Mesodermal cell (in vitro differentiated cells): Measurements from ENCODE around the gene WDR45B.

Experiments used
- H3K27ac ChIP-seq: 2 replicates; pipeline ENCODE4 v1.7.0; 2013; ENCODE audit warnings: mild to moderate bottlenecking, low read depth, low read length, moderate library complexity; ENCODE audit not compliant: severe bottlenecking
- H3K36me3 ChIP-seq: 2 replicates; pipeline ENCODE4 v1.7.1; 2013; ENCODE audit warnings: mild to moderate bottlenecking, low read length, moderate library complexity; ENCODE audit not compliant: control insufficient read depth, insufficient read depth
- H3K4me1 ChIP-seq: one replicate; pipeline ENCODE4 v1.7.1; 2013; ENCODE audit warnings: mild to moderate bottlenecking, low read length; ENCODE audit not compliant: insufficient read depth, control insufficient read depth, poor library complexity, severe bottlenecking
- H3K4me3 ChIP-seq: 2 replicates; pipeline ENCODE4 v1.7.0; 2013; ENCODE audit warnings: low read length, control low read depth, mild to moderate bottlenecking; ENCODE audit not compliant: insufficient read depth, poor library complexity, severe bottlenecking; ENCODE audit errors: extremely low read depth
- H3K9me3 ChIP-seq: 2 replicates; pipeline ENCODE4 v1.7.1; 2013; ENCODE audit warnings: mild to moderate bottlenecking, low read length, moderate library complexity; ENCODE audit not compliant: control insufficient read depth
- WGBS, 2 experiments: methylation state at CpG; one replicate each; pipeline ENCODE4 v1.1.5; 2013; ENCODE audit warnings: missing lambda C conversion rate in 2 of 2; ENCODE audit not compliant: insufficient coverage in 2 of 2; 5-methylcytosine and 5-hydroxymethylcytosine counted together

The WDR45B gene

GRCh38 chr17:82598256-82599119 lies 49.8 kb downstream of the WDR45B start:
- Histone ChIP-seq H3K27ac (peak overlapping the region; percentile 41), H3K36me3 (peaks cover 94% of the 10 kb centered on the region), H3K4me3 (no peak overlapping the region), H3K9me3 (no peaks in the 10 kb centered on the region), H3K4me1 (peaks cover 11% of the 10 kb centered on the region)
- WGBS, 2 experiments, result 95% methylated on average over 21 to 23 of the region's 23 CpGs

- Histone ChIP-seq H3K36me3 (peaks cover 84% of the 10 kb centered on the region), H3K4me1 (peaks cover 17% of the 10 kb centered on the region), H3K9me3 (no peaks in the 10 kb centered on the region), H3K4me3 (no peak overlapping the region), H3K27ac (no peak overlapping the region)
- WGBS, 2 experiments, result 94 to 96% methylated on average over 28 to 29 of the region's 33 CpGs
These were observed 51.2 kb downstream of the WDR45B start for GRCh38 chr17:82596837-82597672.

- WGBS, 2 experiments, result 92 to 93% methylated on average over 13 to 14 of the region's 16 CpGs
- Histone ChIP-seq H3K9me3 (no peaks in the 10 kb centered on the region), H3K4me1 (peaks cover 14% of the 10 kb centered on the region), H3K4me3 (no peak overlapping the region), H3K36me3 (peaks cover 82% of the 10 kb centered on the region), H3K27ac (no peak overlapping the region)
These were observed 51.9 kb downstream of the WDR45B start for GRCh38 chr17:82596296-82596695.

GRCh38 chr17:82595893-82596292 lies 52.4 kb downstream of the WDR45B start:
- Histone ChIP-seq H3K4me3 (no peak overlapping the region), H3K36me3 (peaks cover 82% of the 10 kb centered on the region), H3K9me3 (no peaks in the 10 kb centered on the region), H3K27ac (no peak overlapping the region), H3K4me1 (peaks cover 14% of the 10 kb centered on the region)
- 96 to 99% methylated on average over 17 to 21 of the region's 21 CpGs for WGBS, 2 experiments

- Histone ChIP-seq H3K9me3 (no peaks in the 10 kb centered on the region), H3K27ac (no peak overlapping the region), H3K4me1 (peaks cover 14% of the 10 kb centered on the region), H3K4me3 (no peak overlapping the region), H3K36me3 (peaks cover 75% of the 10 kb centered on the region)
- 96 to 97% methylated on average over 10 to 11 of the region's 11 CpGs for WGBS, 2 experiments
These were observed 53.7 kb downstream of the WDR45B start for GRCh38 chr17:82594571-82594970.

GRCh38 chr17:82593590-82594087 lies 54.6 kb downstream of the WDR45B start:
- peak overlapping the region; percentile 59 for H3K27ac ChIP-seq
- peaks cover 72% of the 10 kb centered on the region for H3K36me3 ChIP-seq
- 86 to 88% methylated on average over 29 of the region's 29 CpGs for WGBS, 2 experiments
- peaks cover 14% of the 10 kb centered on the region for H3K4me1 ChIP-seq
- no peaks in the 10 kb centered on the region for H3K9me3 ChIP-seq
- peak overlapping the region; percentile 18 for H3K4me3 ChIP-seq

GRCh38 chr17:82592767-82593589 lies 55.3 kb downstream of the WDR45B start:
- Histone ChIP-seq H3K36me3 (peaks cover 73% of the 10 kb centered on the region), H3K27ac (peak overlapping the region; percentile 62), H3K9me3 (no peaks in the 10 kb centered on the region), H3K4me3 (peak overlapping the region; percentile 18), H3K4me1 (peaks cover 11% of the 10 kb centered on the region)
- 42 to 48% methylated on average over 28 of the region's 29 CpGs for WGBS, 2 experiments

GRCh38 chr17:82592289-82592766 lies 55.9 kb downstream of the WDR45B start:
- H3K36me3 ChIP-seq, result peaks cover 73% of the 10 kb centered on the region
- H3K4me3 ChIP-seq, result no peak overlapping the region
- peaks cover 11% of the 10 kb centered on the region for H3K4me1 ChIP-seq
- no peaks in the 10 kb centered on the region for H3K9me3 ChIP-seq
- 91 to 92% methylated on average over 9 of the region's 9 CpGs for WGBS, 2 experiments
- peak overlapping the region; percentile 62 for H3K27ac ChIP-seq

GRCh38 chr17:82590881-82591539 lies 57.2 kb downstream of the WDR45B start:
- Histone ChIP-seq H3K4me1 (peaks cover 11% of the 10 kb centered on the region), H3K4me3 (no peak overlapping the region), H3K27ac (peak overlapping the region; percentile 62), H3K9me3 (no peaks in the 10 kb centered on the region), H3K36me3 (peaks cover 73% of the 10 kb centered on the region)
- 95 to 96% methylated on average over 13 to 16 of the region's 17 CpGs for WGBS, 2 experiments
